ENCODE data around the gene TBCD.

- TF ChIP-seq CTCF (IDR thresholded peaks at IDR 0.05) = no peak
- TF ChIP-seq POLR2A (IDR thresholded peaks at IDR 0.05) = no peak
- no peak for TF ChIP-seq POLR2AphosphoS5 (IDR thresholded peaks at IDR 0.05)
Observed at GRCh38 chr17:82950525-82951102, 198.7 kb downstream of the TBCD start.
